ENCODE results near the gene ATP10A.

The ATP10A gene

DNA sequence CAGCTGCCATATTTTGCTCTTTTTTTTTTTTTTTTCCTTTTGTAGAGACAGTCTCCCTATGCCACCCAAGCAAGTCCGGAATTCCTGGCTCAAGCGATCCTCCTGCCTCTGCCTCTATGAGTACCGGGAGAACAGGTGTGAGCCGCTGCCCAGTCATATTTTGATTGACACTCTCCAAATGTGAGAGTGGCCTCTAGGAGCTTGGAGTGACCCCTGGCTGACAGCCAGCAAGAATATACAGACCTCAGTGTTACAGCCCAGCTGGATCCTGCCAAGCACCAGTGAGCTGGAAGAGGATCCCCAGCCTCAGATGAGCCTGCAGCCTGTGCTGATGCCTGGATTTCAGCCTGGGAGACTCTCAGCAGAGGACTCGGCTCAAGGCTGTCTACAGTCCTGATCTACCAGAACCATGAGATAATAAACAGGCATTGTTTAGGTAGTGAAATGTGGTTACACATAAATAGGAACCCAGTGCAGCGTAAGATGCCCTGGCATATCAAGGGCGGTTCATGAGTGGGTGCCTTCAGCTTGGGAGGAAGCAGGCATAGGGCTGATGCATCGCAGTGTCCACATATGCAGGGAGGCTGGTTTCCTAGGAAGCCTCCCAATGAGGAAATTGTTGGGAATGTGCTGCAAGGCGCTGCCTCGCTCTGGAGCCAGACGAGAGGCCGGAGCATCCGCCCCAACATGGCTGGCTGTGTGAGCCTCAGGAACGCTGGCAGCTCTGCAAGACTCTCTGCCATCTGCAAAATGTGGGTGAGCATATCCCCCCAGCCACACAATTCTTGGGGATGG is 38.9 kb upstream of the ATP10A start:
- H3K36me3 ChIP-seq = no peaks in the 10 kb centered on the region
- peaks cover 0 to 23% (median 4%) of the 10 kb centered on the region in 10 experiments; a peak in 7 of 20 replicates for H3K4me1 ChIP-seq
- H3K4me3 ChIP-seq = no peak overlapping the region
- no peak overlapping the region for H3K4me2 ChIP-seq
- no peaks in the 10 kb centered on the region for H3K9me3 ChIP-seq (replicated peaks in 1 of 11)
- H3K27ac ChIP-seq = no peak overlapping the region
- no peaks in the 10 kb centered on the region for H4K20me1 ChIP-seq
- TF ChIP-seq Cebpa-rat (IDR thresholded peaks at IDR 0.05) = no peak
- no peak overlapping the region for H3K9ac ChIP-seq
- no peaks in the 10 kb centered on the region for H3K27me3 ChIP-seq

DNA sequence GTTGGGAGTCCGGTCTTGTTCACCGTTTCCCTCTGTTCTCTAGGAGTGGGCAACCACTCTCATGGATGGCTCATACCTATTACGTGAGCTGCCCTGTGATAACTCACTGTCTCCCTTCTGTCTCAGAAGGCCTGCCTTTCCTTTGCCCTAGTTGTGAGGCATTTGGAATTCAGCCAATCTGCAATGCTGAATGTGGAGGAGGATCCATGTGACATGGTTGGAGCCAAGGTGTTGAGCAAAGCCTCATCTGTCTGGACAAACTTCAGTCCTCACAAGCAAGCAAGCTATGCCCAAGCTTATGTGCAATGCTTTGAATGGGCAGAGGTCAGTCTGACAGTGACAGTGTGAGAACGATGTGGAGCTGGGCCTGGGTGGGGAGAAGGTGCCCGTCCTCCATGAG is 37.8 kb upstream of the ATP10A start:
- Histone ChIP-seq H3K27me3 (no peaks in the 10 kb centered on the region), H4K20me1 (no peaks in the 10 kb centered on the region), H3K4me2 (no peak overlapping the region), H3K9me3 (replicated peaks in 1 of 11) (no peaks in the 10 kb centered on the region), H3K36me3 (no peaks in the 10 kb centered on the region), H3K4me1 (peaks cover 0 to 23% (median 4%) of the 10 kb centered on the region in 10 experiments; a peak in 7 of 20 replicates), H3K27ac (no peak overlapping the region), H3K9ac (no peak overlapping the region), H3K4me3 (no peak overlapping the region)
- no peak for TF ChIP-seq Cebpa-rat (IDR thresholded peaks at IDR 0.05)

DNA sequence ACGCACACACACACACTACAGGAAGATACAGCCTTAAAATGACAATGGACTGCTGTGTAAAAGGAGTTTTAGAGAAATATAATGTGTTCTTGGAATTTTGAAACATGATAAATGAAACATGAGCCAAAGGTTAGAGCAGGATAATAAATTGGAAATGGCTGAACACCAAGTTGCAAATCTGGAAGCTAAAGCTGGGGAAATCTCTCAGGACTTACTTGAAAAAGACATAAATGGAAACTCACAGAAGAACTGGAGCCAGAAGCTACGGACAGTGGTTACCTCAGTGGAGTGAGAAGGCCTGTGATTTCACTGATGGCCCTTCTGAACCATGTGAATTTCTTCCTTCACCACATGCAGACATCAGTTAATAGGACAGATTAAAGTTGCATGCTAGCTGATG is 37.3 kb upstream of the ATP10A start:
- Histone ChIP-seq H4K20me1 (no peaks in the 10 kb centered on the region), H3K4me3 (no peak overlapping the region), H3K4me2 (no peak overlapping the region), H3K4me1 (peaks cover 0 to 20% (median 4%) of the 10 kb centered on the region in 10 experiments; a peak in 7 of 20 replicates), H3K27me3 (no peaks in the 10 kb centered on the region), H3K27ac (no peak overlapping the region), H3K9ac (no peak overlapping the region), H3K36me3 (no peaks in the 10 kb centered on the region), H3K9me3 (replicated peaks in 1 of 11) (no peaks in the 10 kb centered on the region)
- TF ChIP-seq Cebpa-rat (IDR thresholded peaks at IDR 0.05) = no peak

DNA sequence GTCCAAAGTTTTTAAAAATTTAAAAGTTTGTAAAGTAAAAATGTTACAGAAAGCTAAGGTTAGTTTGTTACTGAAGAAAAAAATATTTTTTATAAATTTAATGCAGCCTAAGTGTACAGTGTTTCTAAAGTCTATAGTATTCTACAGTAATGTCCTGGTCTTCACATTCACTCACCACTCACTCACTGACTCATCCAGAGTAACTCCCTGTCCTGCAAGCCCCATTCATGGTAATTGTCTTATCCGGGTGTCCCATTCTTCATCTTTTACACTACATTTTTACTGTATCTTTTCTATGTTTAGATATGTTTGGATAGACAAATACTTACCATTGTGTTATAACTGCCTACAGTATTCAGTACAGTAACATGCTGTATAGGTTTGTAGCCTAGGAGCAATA is 36.7 kb upstream of the ATP10A start:
- Histone ChIP-seq H3K9me3 (replicated peaks in 1 of 11) (no peaks in the 10 kb centered on the region), H3K27ac (no peak overlapping the region), H3K27me3 (no peaks in the 10 kb centered on the region), H3K4me2 (no peak overlapping the region), H3K4me1 (peaks cover 0 to 15% (median 4%) of the 10 kb centered on the region in 10 experiments; a peak in 7 of 20 replicates), H3K36me3 (no peaks in the 10 kb centered on the region), H4K20me1 (no peaks in the 10 kb centered on the region), H3K4me3 (no peak overlapping the region), H3K9ac (no peak overlapping the region)
- TF ChIP-seq Cebpa-rat (IDR thresholded peaks at IDR 0.05) = no peak

DNA sequence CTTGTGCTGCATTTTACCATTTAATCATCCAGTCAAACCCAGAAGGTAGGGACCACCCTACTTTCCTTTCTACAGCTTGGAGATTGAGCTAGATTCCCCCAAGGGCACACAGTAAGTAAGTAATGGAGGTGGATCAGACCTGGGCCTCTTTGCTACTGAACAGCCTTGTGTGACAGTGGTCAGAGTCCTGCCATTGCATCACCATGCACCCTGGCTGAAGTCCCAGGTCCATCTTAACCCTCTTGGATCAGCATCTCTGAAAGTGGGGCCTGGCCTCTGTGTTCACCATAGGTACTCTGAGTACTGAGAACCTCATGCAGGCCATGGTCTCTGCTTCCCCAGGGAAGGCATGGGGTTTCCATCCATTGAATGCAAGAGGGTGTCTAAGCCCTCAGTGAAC is 34.5 kb upstream of the ATP10A start:
- TF ChIP-seq Cebpa-rat (IDR thresholded peaks at IDR 0.05) = no peak
- peaks cover 0 to 2% (median 0%) of the 10 kb centered on the region in 10 experiments; a peak in 1 of 20 replicates for H3K4me1 ChIP-seq
- no peak overlapping the region for H3K4me2 ChIP-seq
- H3K27me3 ChIP-seq = no peaks in the 10 kb centered on the region
- no peak overlapping the region for H3K27ac ChIP-seq
- no peaks in the 10 kb centered on the region for H3K36me3 ChIP-seq
- no peaks in the 10 kb centered on the region for H3K9me3 ChIP-seq (replicated peaks in 1 of 11)
- no peak overlapping the region for H3K4me3 ChIP-seq
- no peak overlapping the region for H3K9ac ChIP-seq
- no peaks in the 10 kb centered on the region for H4K20me1 ChIP-seq

DNA sequence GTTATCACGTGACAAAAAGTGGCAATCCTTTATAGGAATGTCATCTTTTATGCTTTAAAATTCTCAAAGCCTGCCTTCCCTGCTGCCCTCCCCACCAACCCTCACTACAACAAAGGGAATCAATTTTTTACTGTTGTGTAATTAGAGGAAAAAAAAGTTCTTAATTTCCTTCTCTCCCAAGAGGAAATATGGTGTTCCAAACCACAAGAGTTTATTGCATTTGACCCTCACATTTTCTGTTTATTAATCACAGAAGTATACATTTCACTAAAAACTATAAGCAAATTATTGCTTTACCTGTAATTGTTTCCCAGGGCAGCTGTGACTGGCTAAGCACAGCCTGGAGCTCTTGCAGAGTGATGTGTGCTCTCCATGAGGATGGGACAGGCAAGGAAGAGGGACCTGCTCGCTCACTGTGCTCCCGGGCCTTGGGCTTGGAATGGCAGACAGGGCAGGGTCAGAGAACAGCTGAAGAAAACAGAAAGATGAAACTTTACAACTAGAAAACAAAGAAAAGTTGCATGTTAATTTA is 31.3 kb upstream of the ATP10A start:
- no peak for TF ChIP-seq Cebpa-rat (IDR thresholded peaks at IDR 0.05)
- Histone ChIP-seq H3K4me1 (no peaks in the 10 kb centered on the region), H3K27me3 (no peaks in the 10 kb centered on the region), H3K4me3 (no peak overlapping the region), H4K20me1 (no peaks in the 10 kb centered on the region), H3K36me3 (no peaks in the 10 kb centered on the region), H3K9me3 (replicated peaks in 1 of 11) (peaks cover 0 to 4% (median 0%) of the 10 kb centered on the region in 11 experiments; a peak in 2 of 22 replicates), H3K4me2 (no peak overlapping the region), H3K27ac (no peak overlapping the region), H3K9ac (no peak overlapping the region)

DNA sequence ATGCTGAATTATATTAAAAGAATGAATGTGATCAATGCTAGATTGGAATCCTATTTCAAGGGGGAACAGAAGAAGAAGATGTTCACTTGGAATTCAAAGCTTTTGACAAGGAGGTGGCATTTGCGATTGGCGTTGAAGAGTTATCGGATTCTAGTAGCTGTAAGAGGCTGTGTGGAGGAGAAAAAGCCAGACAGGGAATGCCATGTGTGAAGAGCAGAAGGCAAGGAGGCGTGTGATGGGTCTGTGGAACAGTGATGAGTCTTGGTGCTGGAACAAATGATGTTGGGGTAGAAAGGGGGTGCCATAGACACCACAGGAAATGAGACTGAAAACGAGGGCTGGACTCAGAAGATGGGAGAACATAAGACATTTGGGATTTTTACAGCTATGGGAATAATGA is 30.5 kb upstream of the ATP10A start:
- H3K27me3 ChIP-seq = no peaks in the 10 kb centered on the region
- peaks cover 0 to 8% (median 0%) of the 10 kb centered on the region in 11 experiments; a peak in 2 of 22 replicates for H3K9me3 ChIP-seq (replicated peaks in 1 of 11)
- H3K4me3 ChIP-seq = no peak overlapping the region
- no peaks in the 10 kb centered on the region for H3K36me3 ChIP-seq
- TF ChIP-seq Cebpa-rat (IDR thresholded peaks at IDR 0.05) = no peak
- no peaks in the 10 kb centered on the region for H3K4me1 ChIP-seq
- H3K9ac ChIP-seq = no peak overlapping the region
- no peak overlapping the region for H3K27ac ChIP-seq
- no peak overlapping the region for H3K4me2 ChIP-seq
- H4K20me1 ChIP-seq = no peaks in the 10 kb centered on the region

DNA sequence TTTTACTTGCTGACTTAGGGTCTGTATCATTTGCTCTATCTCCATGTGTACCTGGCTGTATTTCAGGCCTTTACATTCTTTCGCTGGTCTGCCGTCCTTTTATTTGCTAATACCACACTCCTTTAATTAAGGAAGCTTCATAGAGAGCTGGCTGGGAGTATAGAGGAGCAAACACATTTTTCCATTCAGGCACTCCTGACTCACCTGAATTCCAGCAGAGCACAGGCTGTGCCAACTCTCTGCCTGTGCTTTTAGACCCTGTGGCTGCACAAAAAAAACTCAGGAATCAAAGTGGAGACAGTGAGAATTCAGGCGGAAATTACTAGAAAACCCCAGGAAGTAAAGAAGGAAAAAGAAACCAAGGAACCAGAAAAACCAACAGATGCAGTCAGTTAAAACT is 29.0 kb upstream of the ATP10A start:
- TF ChIP-seq Cebpa-rat (IDR thresholded peaks at IDR 0.05) = no peak
- no peak overlapping the region for H3K4me3 ChIP-seq
- no peak overlapping the region for H3K9ac ChIP-seq
- no peaks in the 10 kb centered on the region; a peak in 1 of 20 replicates for H3K4me1 ChIP-seq
- no peaks in the 10 kb centered on the region for H3K27me3 ChIP-seq
- H3K9me3 ChIP-seq (replicated peaks in 1 of 11) = peaks cover 0 to 8% (median 0%) of the 10 kb centered on the region in 11 experiments; a peak in 2 of 22 replicates
- no peaks in the 10 kb centered on the region for H4K20me1 ChIP-seq
- no peak overlapping the region for H3K27ac ChIP-seq
- H3K4me2 ChIP-seq = no peak overlapping the region
- no peaks in the 10 kb centered on the region for H3K36me3 ChIP-seq

DNA sequence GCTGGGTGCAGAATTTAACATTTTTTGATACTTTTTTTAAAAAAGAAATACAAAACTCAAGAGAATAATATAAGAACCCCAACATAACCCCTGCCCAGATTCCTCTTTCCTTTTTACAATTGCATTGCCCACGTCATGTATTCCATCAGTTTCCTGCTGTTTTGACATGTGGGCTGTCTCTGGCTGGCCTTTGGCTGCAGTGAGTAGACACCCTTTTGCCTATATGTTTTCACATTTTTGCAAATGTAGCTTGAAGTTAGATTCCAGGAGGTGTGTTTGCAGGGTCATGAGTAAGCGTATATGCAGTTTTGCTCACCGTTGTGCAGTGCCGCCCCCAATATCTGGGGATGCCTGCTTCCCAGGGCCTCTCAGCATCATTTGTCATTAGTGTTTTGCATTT is 28.0 kb upstream of the ATP10A start:
- H3K27ac ChIP-seq = no peak overlapping the region
- no peak overlapping the region for H3K9ac ChIP-seq
- H3K4me2 ChIP-seq = no peak overlapping the region

More for the DNA sequence above, 28.0 kb upstream of the ATP10A start:
- Histone ChIP-seq H3K4me1 (peaks cover 0 to 8% (median 0%) of the 10 kb centered on the region in 10 experiments; a peak in 2 of 20 replicates), H4K20me1 (no peaks in the 10 kb centered on the region), H3K9me3 (replicated peaks in 1 of 11) (peaks cover 0 to 8% (median 0%) of the 10 kb centered on the region in 11 experiments; a peak in 2 of 22 replicates), H3K4me3 (no peak overlapping the region), H3K36me3 (no peaks in the 10 kb centered on the region), H3K27me3 (no peaks in the 10 kb centered on the region)
- no peak for TF ChIP-seq Cebpa-rat (IDR thresholded peaks at IDR 0.05)
